ENCODE results near the gene SOX12.

Gene SOX12

GRCh38 chr20:325045-325888 is at the start of gene SOX12:
Gene SOX12 (plus strand): TSS chr20:325552. CDS start chr20:325925, 373 bp downstream.
- peak; percentile 55 for DNase-seq (ENCODE audit: low read depth, low spot score)

GRCh38 chr20:275791-276190 is 49.6 kb upstream of the SOX12 start:
- no peak for DNase-seq (ENCODE audit: low read depth, low spot score)

GRCh38 chr20:276620-277495 is 48.5 kb upstream of the SOX12 start:
- DNase-seq (ENCODE audit: low read depth, low spot score): no peak

GRCh38 chr20:277496-277781 is 47.9 kb upstream of the SOX12 start:
- no peak for DNase-seq (ENCODE audit: low read depth, low spot score)

GRCh38 chr20:278181-278580 is 47.2 kb upstream of the SOX12 start:
- no peak for DNase-seq (ENCODE audit: low read depth, low spot score)

- peak; percentile 15 for DNase-seq (ENCODE audit: low read depth, low spot score)
These were observed 46.5 kb upstream of the SOX12 start for GRCh38 chr20:278607-279571.

- DNase-seq (ENCODE audit: low read depth, low spot score): no peak
These were observed 41.2 kb upstream of the SOX12 start for GRCh38 chr20:284172-284571.

- DNase-seq (ENCODE audit: low read depth, low spot score): no peak
These were observed 38.8 kb upstream of the SOX12 start for GRCh38 chr20:286508-286907.

GRCh38 chr20:288956-289692 is 36.2 kb upstream of the SOX12 start:
- no peak for DNase-seq (ENCODE audit: low read depth, low spot score)

- DNase-seq (ENCODE audit: low read depth, low spot score): no peak
These were observed 35.7 kb upstream of the SOX12 start for GRCh38 chr20:289693-290083.

GRCh38 chr20:290084-290831 is 35.1 kb upstream of the SOX12 start, which contains the start of gene C20orf96:
Gene C20orf96 (minus strand): TSS chr20:290750. CDS start chr20:290610, 140 bp downstream.
- peak; percentile 84 for DNase-seq (ENCODE audit: low read depth, low spot score)

GRCh38 chr20:294602-295001 is 30.8 kb upstream of the SOX12 start:
- no peak for DNase-seq (ENCODE audit: low read depth, low spot score)

- DNase-seq (ENCODE audit: low read depth, low spot score): no peak
These were observed 29.5 kb upstream of the SOX12 start for GRCh38 chr20:295804-296203.

GRCh38 chr20:297098-297924 is 28.0 kb upstream of the SOX12 start, which contains the start of gene ZCCHC3:
Gene ZCCHC3 (plus strand): TSS chr20:297570. CDS start chr20:297587, 17 bp downstream.
- peak; percentile 89 for DNase-seq (ENCODE audit: low read depth, low spot score)

- no peak for DNase-seq (ENCODE audit: low read depth, low spot score)
These were observed 27.2 kb upstream of the SOX12 start for GRCh38 chr20:297925-298775.

- no peak for DNase-seq (ENCODE audit: low read depth, low spot score)
These were observed 26.5 kb upstream of the SOX12 start for GRCh38 chr20:298776-299391.

- DNase-seq (ENCODE audit: low read depth, low spot score): no peak
These were observed 24.9 kb upstream of the SOX12 start for GRCh38 chr20:300345-300990.

All from brain pericyte (primary cell).